Activated gamma-delta T cell treated with anti-CD3 and anti-CD28 coated beads, Interleukin-2, amount 50 U/mL, for 16 hours (primary cell): ENCODE measurements around the gene RBM20.
"Not testable (repeated sequence)": the region's sequence is repeated elsewhere in the genome, so short reads cannot be mapped to it uniquely, and the experiment has no call there.

Experiments
- DNase-seq: peaks from one replicate; pipeline ENCODE4 v3.0.0-alpha.2; 2020; ENCODE audit warnings: low read depth

RBM20 gene

DNA sequence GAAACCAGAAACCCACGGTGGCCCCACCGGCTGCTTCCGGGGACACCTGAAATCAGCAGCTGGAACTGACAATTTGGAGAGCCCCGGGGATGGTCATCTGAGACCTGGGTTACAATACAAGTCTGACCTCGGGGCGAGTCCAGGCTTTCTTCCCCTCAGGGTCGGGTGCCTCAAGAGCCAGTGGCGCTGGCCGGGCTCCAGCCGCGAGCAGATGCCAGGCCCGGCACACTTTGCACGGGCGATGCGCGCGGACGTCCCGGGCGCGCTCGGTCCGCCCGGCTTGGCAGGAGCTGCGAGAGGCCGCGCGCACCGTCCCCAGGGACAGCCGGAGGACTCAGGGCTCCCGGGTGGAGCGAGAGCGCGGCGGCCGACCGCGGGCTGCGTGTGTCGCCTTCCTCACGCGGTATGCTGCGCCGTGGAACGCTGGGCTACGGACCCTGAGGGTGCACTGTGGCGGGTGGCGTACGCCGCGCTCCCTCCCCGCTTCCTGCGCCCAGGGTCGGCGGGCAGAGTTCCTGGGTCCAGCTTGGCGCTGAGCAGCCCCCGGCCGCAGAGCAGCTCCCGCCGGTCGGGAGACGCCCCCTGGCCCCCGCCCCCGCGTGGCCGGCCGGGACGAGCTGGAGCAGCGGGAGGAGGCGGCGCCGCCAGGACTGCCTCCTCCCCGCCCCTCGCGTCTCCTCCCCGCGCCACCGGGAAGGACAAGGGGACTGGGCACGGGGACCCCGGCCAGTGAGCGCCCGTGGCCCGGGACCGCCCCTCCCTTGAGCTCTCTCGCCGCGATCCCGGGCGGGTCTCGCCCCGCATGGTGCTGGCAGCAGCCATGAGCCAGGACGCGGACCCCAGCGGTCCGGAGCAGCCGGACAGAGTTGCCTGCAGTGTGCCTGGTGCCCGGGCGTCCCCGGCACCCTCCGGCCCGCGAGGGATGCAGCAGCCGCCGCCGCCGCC, at the start of gene RBM20:
RBM20 (plus strand) TSS at position 684 of the 945 bp plus-strand sequence; CDS start at position 803, 119 bp downstream.
- DNase-seq: no peak

- DNase-seq: no peak
Measured at GRCh38 chr10:110597476-110597875, 46.7 kb upstream of the RBM20 start.

DNA sequence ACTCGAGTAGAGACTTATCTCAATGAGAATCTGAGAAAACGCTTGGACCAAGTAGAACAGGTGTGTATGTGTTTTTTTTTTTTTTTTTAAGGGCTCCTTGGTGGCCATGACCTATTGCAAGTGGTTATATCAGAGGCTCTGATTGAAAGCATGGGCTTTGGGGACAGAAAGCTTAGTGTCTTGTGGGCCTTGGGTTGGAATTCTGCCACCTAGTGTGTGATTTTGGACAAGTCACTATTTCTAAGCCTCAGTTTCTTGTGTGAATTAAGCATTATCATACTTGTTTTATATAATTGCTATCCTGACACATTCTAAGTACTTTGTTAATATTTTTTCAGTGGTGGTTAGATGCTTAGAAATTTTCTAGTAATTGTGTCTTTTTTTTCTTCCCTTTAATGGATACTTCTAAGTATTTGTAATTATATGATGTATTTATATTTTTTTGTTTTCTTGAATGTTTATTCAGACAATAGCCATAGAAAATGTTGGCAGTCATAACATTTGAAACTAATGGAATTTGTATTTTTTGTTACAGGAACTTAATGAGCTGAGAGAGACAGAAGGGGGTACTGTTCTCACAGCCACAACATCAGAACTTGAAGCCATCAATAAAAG, 43.5 kb upstream of the RBM20 start:
- DNase-seq: no peak

GRCh38 chr10:110601581-110601980, 42.6 kb upstream of the RBM20 start:
- DNase-seq: no peak

DNA sequence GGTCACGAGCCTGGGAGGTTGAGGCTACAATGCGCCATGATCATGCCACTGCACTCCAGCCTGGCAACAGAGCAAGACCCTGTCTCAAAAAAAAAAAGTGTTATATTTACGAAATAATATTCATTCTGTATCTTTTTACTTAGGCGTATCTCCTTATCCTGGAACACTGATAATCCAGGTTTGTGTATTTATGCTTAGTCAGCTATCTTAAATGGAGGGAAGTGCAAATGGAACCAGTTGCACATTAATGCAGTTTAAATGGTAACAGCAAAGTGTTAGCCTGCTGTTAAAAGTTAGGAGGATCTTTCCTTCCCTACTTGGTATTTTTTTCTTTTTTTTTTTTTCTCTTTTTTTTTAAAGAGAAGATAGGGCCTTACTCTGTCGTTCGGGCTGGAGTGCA, 36.0 kb upstream of the RBM20 start:
- no peak for DNase-seq

DNA sequence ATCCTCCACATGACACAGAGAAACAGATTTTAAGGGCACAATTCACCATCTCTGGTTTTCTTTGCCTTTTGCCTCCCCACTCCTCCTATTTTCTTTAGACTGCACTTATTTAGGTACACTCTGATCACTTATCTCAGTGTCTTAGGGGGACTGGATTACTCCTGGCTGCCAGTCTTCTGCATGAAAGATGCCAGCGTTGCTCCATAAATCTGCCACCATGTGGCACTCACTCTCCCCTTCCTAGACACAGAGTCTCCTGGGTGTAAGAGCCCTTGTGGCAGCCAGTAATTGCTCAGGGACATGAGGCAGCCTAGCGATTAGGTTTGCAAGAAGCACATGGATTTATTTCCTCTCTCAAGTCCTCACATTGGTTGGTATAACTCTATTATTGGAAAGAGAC, 34.5 kb upstream of the RBM20 start:
- no peak for DNase-seq

GRCh38 chr10:110610308-110610774, 33.8 kb upstream of the RBM20 start:
- DNase-seq: peak; percentile 40

GRCh38 chr10:110610781-110611180, 33.4 kb upstream of the RBM20 start:
- not testable (repeated sequence) for DNase-seq

GRCh38 chr10:110612087-110612486, 32.0 kb upstream of the RBM20 start:
- DNase-seq: no peak

GRCh38 chr10:110612629-110613028, 31.5 kb upstream of the RBM20 start:
- DNase-seq: no peak

GRCh38 chr10:110613341-110613995, 30.7 kb upstream of the RBM20 start:
- DNase-seq: no peak

- DNase-seq: no peak
Measured at GRCh38 chr10:110613996-110614495, 30.1 kb upstream of the RBM20 start.

- DNase-seq: no peak
Measured at GRCh38 chr10:110615057-110615747, 28.9 kb upstream of the RBM20 start.

- DNase-seq: no peak
Measured at GRCh38 chr10:110616493-110617033, 27.6 kb upstream of the RBM20 start.

DNA sequence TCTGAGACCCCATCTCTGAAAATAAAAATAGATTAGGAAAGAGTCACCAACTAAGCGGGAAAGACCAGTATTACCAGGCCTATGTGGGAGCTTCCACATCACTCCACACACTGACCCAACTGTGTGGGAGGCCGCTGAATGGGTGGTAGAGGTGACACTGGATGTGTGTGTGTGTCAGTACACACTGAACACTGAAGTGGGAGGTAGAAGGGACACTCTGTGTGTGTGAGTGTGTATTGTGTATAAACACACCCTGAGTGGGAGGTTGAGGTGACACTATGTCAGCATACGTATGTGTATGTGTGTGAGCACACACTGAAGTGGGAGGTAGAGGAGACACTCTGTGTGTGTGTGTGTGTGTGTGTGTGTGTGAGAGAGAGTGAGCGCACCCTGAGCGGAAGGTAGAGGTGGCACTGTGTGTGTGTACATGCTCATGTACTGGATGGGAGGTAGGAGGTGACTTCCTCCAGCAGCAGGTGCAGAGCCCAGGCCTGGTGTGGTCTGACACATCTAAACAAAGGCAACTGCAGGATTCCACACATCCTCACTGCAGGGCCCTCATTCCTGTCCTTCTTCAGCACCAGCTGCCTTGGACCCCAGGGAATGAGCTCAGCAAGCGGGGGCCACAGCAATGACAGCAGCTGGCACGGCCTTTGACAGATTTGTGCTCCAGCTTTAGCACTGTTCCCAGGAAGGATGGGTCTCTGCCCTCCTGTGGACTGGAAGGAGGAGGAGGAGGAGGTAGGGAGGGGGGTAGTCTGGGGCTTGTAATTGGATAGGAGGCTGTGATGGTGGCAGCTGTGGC, 26.5 kb upstream of the RBM20 start:
- DNase-seq: no peak

DNA sequence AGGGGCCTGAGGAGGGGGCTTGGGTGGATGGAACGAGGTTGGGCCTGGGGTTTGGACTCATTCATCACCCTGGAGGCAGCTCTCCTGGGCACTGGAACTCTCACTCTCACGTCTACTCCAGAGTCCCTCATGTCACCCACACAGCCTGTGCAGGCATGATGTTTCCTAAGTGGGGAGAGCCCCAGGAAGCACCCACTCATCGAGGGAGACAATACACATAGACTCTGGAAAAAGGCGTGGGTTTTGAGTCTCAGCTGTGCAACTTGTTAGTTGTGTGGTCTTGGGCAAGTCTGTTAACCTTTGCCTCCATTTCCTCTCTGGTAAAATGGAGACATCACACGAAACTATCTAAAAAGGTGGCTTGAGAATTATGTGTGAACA, 25.9 kb upstream of the RBM20 start:
- no peak for DNase-seq

- no peak for DNase-seq
Measured at GRCh38 chr10:110619514-110620397, 24.4 kb upstream of the RBM20 start.

DNA sequence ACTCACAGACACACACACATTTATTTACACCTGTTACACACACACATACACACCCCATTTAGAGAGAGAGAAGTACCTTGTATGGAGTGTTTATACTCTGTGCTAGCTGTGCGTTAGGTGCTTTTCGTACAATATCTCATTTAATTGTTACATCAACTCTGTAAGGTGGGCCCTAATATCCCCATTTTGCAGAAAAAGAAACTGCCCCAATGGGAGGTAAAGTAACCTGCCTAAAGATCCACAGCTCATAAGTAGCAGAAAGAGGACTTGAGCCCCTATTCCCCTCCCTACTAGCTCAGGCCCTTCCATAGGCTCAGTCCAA, 23.8 kb upstream of the RBM20 start:
- DNase-seq: no peak

DNA sequence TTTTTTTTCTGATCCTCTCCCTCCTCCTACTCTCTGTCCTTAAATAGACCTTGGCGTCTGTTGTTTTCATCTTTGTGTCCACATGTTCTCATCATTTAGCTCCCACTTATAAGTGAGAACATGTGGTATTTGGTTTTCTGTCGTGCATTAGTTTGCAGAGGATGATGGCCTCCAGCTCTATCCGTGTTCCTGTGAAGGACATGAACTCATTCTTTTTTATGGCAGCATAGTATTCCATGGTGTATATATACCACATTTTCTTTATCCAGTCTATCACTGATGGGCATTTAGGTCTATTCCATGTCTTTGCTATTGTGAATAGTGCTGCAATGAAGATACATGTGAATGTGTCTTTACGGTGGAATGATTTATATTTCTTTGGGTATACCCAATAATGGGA, 20.8 kb upstream of the RBM20 start:
- not testable (repeated sequence) for DNase-seq

- DNase-seq: no peak
Measured at GRCh38 chr10:110625356-110625894, 18.7 kb upstream of the RBM20 start.
